ENCODE measurements around the gene ACIN1.
"Not testable (repeated sequence)": the region's sequence is repeated elsewhere in the genome, so short reads cannot be mapped to it uniquely, and the experiment has no call there.

Gene ACIN1

GRCh38 chr14:23125011-23125410 is 30.1 kb upstream of the ACIN1 start:
- no peak for DNase-seq

- DNase-seq = no peak
These were observed 29.5 kb upstream of the ACIN1 start for GRCh38 chr14:23124337-23124954.

- peak in 1 of 51 donors; percentile 29 for DNase-seq
These were observed 28.5 kb upstream of the ACIN1 start for GRCh38 chr14:23123419-23123818.

GRCh38 chr14:23122086-23122485 is 27.1 kb upstream of the ACIN1 start:
- no peak for DNase-seq

GRCh38 chr14:23121361-23121771 is 26.4 kb upstream of the ACIN1 start:
- DNase-seq = peak in 3 of 51 donors; percentile 37 to 46 (median 45)

- DNase-seq = peak; percentile 9 to 91 (median 77)
These were observed 25.8 kb upstream of the ACIN1 start for GRCh38 chr14:23120541-23121251.

- DNase-seq = no peak
These were observed 24.7 kb upstream of the ACIN1 start for GRCh38 chr14:23119363-23120327.

GRCh38 chr14:23118506-23119362 is 23.8 kb upstream of the ACIN1 start, which contains the start of gene CEBPE:
Gene CEBPE, minus strand, starts transcription at chr14:23119255. Its CDS starts 164 bp downstream, at chr14:23119091.
- no peak for DNase-seq

GRCh38 chr14:23117371-23118020 is 22.6 kb upstream of the ACIN1 start:
- no peak for DNase-seq

- no peak for DNase-seq
These were observed 21.0 kb upstream of the ACIN1 start for GRCh38 chr14:23115918-23116317.

- no peak for DNase-seq
These were observed 20.2 kb upstream of the ACIN1 start for GRCh38 chr14:23115039-23115731.

GRCh38 chr14:23114669-23115038 is 19.7 kb upstream of the ACIN1 start:
- no peak for DNase-seq

GRCh38 chr14:23114120-23114458 is 19.2 kb upstream of the ACIN1 start:
- DNase-seq = no peak

- DNase-seq = no peak
These were observed 18.6 kb upstream of the ACIN1 start for GRCh38 chr14:23113431-23114119.

- DNase-seq = no peak
These were observed 17.6 kb upstream of the ACIN1 start for GRCh38 chr14:23112359-23113178.

GRCh38 chr14:23110579-23111365 is 15.8 kb upstream of the ACIN1 start:
- DNase-seq = no peak

GRCh38 chr14:23109769-23110168 is 14.8 kb upstream of the ACIN1 start:
- DNase-seq = no peak

- not testable (repeated sequence) for DNase-seq
These were observed 13.2 kb upstream of the ACIN1 start for GRCh38 chr14:23108169-23108568.
